ENCODE data around the gene LGI4. TPM values are rescaled to one million over a fixed set of nuclear protein-coding genes. Genes with fewer than 3 reads are reported as not detected.

Gene LGI4
- total and polyA plus RNA-seq, 7 donors: 4.2 to 47.1 (median 31.6) TPM

DNA sequence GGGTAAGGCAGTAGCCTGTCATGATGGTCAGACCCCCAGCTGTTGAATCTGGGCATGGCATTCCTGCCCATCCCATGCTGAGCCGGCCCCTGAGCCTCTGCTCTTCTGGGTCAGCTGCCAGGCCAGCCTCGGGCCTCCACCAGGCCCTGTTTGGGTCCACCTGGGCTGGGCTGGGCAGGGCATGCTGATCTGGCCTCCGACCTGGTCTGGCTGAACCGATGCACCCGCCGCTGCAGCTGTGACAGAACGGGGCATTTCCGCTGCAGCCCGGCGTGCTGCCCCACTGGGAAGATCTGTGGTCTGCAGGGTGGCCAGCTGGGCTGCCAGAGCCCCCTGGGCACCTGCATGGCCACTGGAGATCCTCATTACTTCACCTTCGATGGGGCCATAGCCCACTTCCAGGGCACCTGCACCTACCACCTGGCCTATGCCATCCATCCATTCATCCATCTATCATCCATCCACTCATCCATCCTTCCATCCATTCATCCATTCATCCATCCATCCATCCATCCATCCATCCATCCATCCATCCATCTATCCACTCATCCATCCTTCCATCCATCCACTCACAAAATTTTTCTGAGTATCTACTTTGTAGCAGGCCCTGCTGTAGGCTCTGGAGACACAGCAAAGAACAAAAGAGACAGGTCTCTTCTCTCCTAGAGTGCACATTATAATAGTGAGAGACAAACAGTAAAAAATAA, 40.8 kb downstream of the LGI4 start:
- Histone ChIP-seq H3K27ac (no peak overlapping the region), H3K9me3 (no peaks in the 10 kb centered on the region), H3K4me1 (peaks cover 0 to 11% (median 7%) of the 10 kb centered on the region in 4 donors), H3K4me3 (no peak overlapping the region), H3K36me3 (no peaks in the 10 kb centered on the region), H3K27me3 (peaks cover 0 to 25% (median 19%) of the 10 kb centered on the region in 3 donors)
- intact Hi-C loops (cut with DNase I): loop anchor here (5.0 kb wide), 1 partner anchor 122 kb away; no protein-coding TSS in a partner anchor
- WGBS, 2 donors: 87 to 89% methylated on average over 11 of the region's 11 CpGs
- TF ChIP-seq POLR2A (IDR thresholded peaks at IDR 0.05): no peak
- no peak for TF ChIP-seq POLR2AphosphoS5 (IDR thresholded peaks at IDR 0.05)
- TF ChIP-seq, protein P1, sequence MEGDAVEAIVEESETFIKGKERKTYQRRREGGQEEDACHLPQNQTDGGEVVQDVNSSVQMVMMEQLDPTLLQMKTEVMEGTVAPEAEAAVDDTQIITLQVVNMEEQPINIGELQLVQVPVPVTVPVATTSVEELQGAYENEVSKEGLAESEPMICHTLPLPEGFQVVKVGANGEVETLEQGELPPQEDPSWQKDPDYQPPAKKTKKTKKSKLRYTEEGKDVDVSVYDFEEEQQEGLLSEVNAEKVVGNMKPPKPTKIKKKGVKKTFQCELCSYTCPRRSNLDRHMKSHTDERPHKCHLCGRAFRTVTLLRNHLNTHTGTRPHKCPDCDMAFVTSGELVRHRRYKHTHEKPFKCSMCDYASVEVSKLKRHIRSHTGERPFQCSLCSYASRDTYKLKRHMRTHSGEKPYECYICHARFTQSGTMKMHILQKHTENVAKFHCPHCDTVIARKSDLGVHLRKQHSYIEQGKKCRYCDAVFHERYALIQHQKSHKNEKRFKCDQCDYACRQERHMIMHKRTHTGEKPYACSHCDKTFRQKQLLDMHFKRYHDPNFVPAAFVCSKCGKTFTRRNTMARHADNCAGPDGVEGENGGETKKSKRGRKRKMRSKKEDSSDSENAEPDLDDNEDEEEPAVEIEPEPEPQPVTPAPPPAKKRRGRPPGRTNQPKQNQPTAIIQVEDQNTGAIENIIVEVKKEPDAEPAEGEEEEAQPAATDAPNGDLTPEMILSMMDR (IDR thresholded peaks at IDR 0.05): no peak
- TF ChIP-seq EP300 (IDR thresholded peaks at IDR 0.05): no peak
- DNase-seq: no peak

DNA sequence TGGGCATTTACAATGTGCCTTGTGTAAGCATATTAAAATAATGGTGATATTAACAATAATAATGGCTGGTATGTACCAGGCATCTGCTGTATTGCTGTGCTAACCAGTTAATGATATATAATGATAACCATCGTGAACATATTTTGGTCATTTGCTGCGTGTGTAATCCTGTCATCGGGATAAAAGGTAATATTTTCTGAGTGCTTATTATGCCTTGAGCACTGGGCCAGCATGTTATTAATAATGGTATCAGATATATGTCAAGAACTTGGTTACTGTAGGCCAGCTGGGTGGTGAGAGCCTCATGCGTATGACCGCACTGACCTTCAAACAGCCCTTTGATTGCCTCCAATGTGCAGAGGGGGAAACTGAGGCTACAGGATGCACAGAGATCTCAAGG, 41.4 kb downstream of the LGI4 start:
- DNase-seq: no peak
- Histone ChIP-seq H3K9me3 (no peaks in the 10 kb centered on the region), H3K4me3 (no peak overlapping the region), H3K27ac (no peak overlapping the region), H3K27me3 (peaks cover 0 to 27% (median 23%) of the 10 kb centered on the region in 3 donors), H3K36me3 (no peaks in the 10 kb centered on the region), H3K4me1 (peaks cover 0 to 11% (median 7%) of the 10 kb centered on the region in 4 donors)
- WGBS, 2 donors: 95 to 96% methylated on average over 5 of the region's 5 CpGs
- intact Hi-C loops (cut with DNase I): loop anchor here (5.0 kb wide), 1 partner anchor 121 kb away; no protein-coding TSS in a partner anchor
- TF ChIP-seq POLR2AphosphoS5 (IDR thresholded peaks at IDR 0.05) (no peak), POLR2A (IDR thresholded peaks at IDR 0.05) (no peak), EP300 (IDR thresholded peaks at IDR 0.05) (no peak)
- TF ChIP-seq, protein P1 (IDR thresholded peaks at IDR 0.05): no peak

- 19 to 31% methylated on average over 36 of the region's 36 CpGs for WGBS, 2 donors
- intact Hi-C loops (cut with DNase I): loop anchor here (2.0 to 5.0 kb wide), 2 partner anchors 24 to 118 kb away; no protein-coding TSS in a partner anchor
- peaks cover 0 to 27% (median 23%) of the 10 kb centered on the region in 3 donors for H3K27me3 ChIP-seq
- no peak for DNase-seq
- TF ChIP-seq, protein P1 (IDR thresholded peaks at IDR 0.05): peak in 2 of 4 experiments; percentile 41 to 61
- no peak for TF ChIP-seq POLR2A (IDR thresholded peaks at IDR 0.05)
- no peaks in the 10 kb centered on the region for H3K9me3 ChIP-seq
- peaks cover 0 to 11% (median 7%) of the 10 kb centered on the region in 4 donors for H3K4me1 ChIP-seq
- H3K36me3 ChIP-seq: no peaks in the 10 kb centered on the region
- no peak overlapping the region for H3K27ac ChIP-seq
- H3K4me3 ChIP-seq: no peak overlapping the region
Measured at GRCh38 chr19:35090506-35091214, 44.2 kb downstream of the LGI4 start.

DNA sequence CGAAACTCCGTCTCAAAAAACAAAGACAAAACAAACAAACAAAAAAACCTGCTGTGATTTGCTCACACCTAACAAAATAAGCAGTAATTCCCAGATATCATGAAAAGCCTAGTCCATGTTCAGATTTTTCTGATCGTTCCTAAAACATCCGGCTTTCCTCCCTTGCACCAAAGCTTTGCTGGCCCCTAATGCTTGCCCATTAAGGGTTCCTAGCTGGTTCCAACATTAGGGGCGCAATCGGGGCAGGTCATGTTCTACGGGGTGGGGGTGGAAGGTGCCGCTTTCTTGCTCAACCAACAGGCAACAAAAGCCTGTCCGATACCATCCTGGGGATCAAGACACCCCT, 44.7 kb downstream of the LGI4 start:
- H3K36me3 ChIP-seq: no peaks in the 10 kb centered on the region
- H3K27me3 ChIP-seq: peaks cover 0 to 27% (median 23%) of the 10 kb centered on the region in 3 donors
- H3K27ac ChIP-seq: no peak overlapping the region
- H3K4me1 ChIP-seq: peaks cover 0 to 11% (median 7%) of the 10 kb centered on the region in 4 donors
- no peak for DNase-seq
- no peaks in the 10 kb centered on the region for H3K9me3 ChIP-seq
- WGBS, 2 donors: 47 to 48% methylated on average over 9 of the region's 9 CpGs
- TF ChIP-seq POLR2A (IDR thresholded peaks at IDR 0.05): no peak
- TF ChIP-seq POLR2AphosphoS5 (IDR thresholded peaks at IDR 0.05): no peak
- TF ChIP-seq, protein P1 (IDR thresholded peaks at IDR 0.05): no peak
- TF ChIP-seq EP300 (IDR thresholded peaks at IDR 0.05): no peak
- no peak overlapping the region for H3K4me3 ChIP-seq
- intact Hi-C loops (cut with DNase I): loop anchor here (2.0 to 5.0 kb wide), 2 partner anchors 23 to 118 kb away; no protein-coding TSS in a partner anchor

All from sigmoid colon (tissue), 7 donors.